Erythroblast (primary cell): Measurements from ENCODE around the gene SRPX2.

Source experiments
- GATA1 ChIP-seq: IDR thresholded peaks from 2 replicates; pipeline ENCODE4 v1.6.1; 2011; ENCODE audit warnings: low read depth, mild to moderate bottlenecking, control low read depth, low read length, moderate library complexity
- POLR2A ChIP-seq: IDR thresholded peaks from 2 replicates; pipeline ENCODE4 v1.6.1; 2011; ENCODE audit warnings: mild to moderate bottlenecking, low read length

DNA sequence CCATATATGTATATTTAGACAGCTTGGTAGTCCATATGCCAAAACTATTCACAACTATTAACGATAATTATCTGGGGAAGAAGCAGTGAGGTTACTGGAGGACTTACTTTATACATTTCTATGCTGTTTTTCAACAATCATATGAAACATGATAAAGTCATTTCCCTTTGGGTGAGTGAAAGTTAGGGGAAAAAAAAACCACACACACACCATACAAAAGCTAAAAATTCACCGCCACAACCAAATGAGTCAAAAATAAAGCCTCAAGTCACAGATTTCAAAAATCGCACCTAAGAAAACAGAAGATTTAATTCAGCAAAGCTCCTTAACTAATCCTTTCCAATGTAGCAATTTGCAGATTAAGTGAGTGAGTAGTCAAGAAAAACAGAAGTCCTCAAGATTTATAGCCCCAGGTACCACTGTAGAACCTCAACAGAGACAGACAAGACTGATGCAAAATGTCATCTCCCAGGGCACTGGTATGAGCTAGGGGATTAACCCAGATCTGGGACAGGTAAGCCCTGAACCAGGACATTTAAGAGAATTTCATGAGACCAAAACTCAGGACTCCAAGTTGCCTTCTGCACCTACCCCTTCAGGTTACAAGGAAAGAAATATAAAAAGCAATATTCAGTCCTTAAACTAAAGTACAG lies 52.8 kb downstream of the SRPX2 start:
- no peak for TF ChIP-seq POLR2A
- TF ChIP-seq GATA1 = no peak
